ENCODE data around the gene GPRC5B. TPM values are rescaled to one million over a fixed set of nuclear protein-coding genes. Genes with fewer than 3 reads are reported as not detected.

The GPRC5B gene
- total and polyA plus RNA-seq, 2 experiments from 2014 or later, result 0.13 TPM; not detected in 1

GRCh38 chr16:19914877-19915276 is 30.2 kb upstream of the GPRC5B start:
- Histone ChIP-seq H4K20me1 (ENCODE audit: insufficient read depth) (no peaks in the 10 kb centered on the region), H3K9me3 (ENCODE audit: low read depth) (no peaks in the 10 kb centered on the region), H2AFZ (no peak overlapping the region), H3K36me3 (ENCODE audit: low read depth) (no peaks in the 10 kb centered on the region), H3K79me2 (ENCODE audit: insufficient read depth) (no peaks in the 10 kb centered on the region), H3K27ac (no peak overlapping the region), H3K9me2 (ENCODE audit: insufficient read depth) (no peaks in the 10 kb centered on the region), H3K4me1 (ENCODE audit: insufficient read depth) (no peaks in the 10 kb centered on the region), H3K4me3 (no peak overlapping the region), H3K9ac (no peak overlapping the region), H3K4me2 (ENCODE audit: unreplicated experiment) (no peak overlapping the region), H3K27me3 (replicated peaks; ENCODE audit: insufficient read depth) (no peaks in the 10 kb centered on the region), H3F3A (ENCODE audit: insufficient read depth) (peaks cover 10% of the 10 kb centered on the region)
- no peak for DNase-seq
- in situ Hi-C loops (cut with MboI), result no loop called here
- WGBS, 2 experiments (ENCODE audit: low coverage in 1 of 2, low lambda C conversion rate in 2 of 2, missing lambda C conversion rate in 2 of 2), result 62 to 66% methylated on average over 7 of the region's 7 CpGs
- no peak for TF ChIP-seq EZH2phosphoT487 (IDR thresholded peaks at IDR 0.05; ENCODE audit: insufficient read depth, low read depth)
- no peak for TF ChIP-seq EZH2 (IDR thresholded peaks at IDR 0.05; ENCODE audit: insufficient read depth, poor library complexity, severe bottlenecking)

GRCh38 chr16:19913340-19913645 is 28.6 kb upstream of the GPRC5B start:
- no peak for DNase-seq
- no peak for TF ChIP-seq EZH2 (IDR thresholded peaks at IDR 0.05; ENCODE audit: insufficient read depth, poor library complexity, severe bottlenecking)

GRCh38 chr16:19912455-19913339 is 28.0 kb upstream of the GPRC5B start:
- no peak overlapping the region for H2AFZ ChIP-seq
- WGBS, 2 experiments (ENCODE audit: low coverage in 1 of 2, low lambda C conversion rate in 2 of 2, missing lambda C conversion rate in 2 of 2), result 59 to 60% methylated on average over 22 of the region's 22 CpGs
- no peaks in the 10 kb centered on the region for H3K27me3 ChIP-seq (replicated peaks; ENCODE audit: insufficient read depth)
- H3F3A ChIP-seq (ENCODE audit: insufficient read depth), result peaks cover 10% of the 10 kb centered on the region
- no peaks in the 10 kb centered on the region for H4K20me1 ChIP-seq (ENCODE audit: insufficient read depth)
- H3K9me2 ChIP-seq (ENCODE audit: insufficient read depth), result no peaks in the 10 kb centered on the region
- no peaks in the 10 kb centered on the region for H3K36me3 ChIP-seq (ENCODE audit: low read depth)
- in situ Hi-C loops (cut with MboI), result no loop called here
- no peak overlapping the region for H3K9ac ChIP-seq
- H3K4me3 ChIP-seq, result no peak overlapping the region
- no peak overlapping the region for H3K27ac ChIP-seq
- H3K9me3 ChIP-seq (ENCODE audit: low read depth), result no peaks in the 10 kb centered on the region
- H3K79me2 ChIP-seq (ENCODE audit: insufficient read depth), result no peaks in the 10 kb centered on the region
- H3K4me2 ChIP-seq (ENCODE audit: unreplicated experiment), result no peak overlapping the region
- H3K4me1 ChIP-seq (ENCODE audit: insufficient read depth), result no peaks in the 10 kb centered on the region
- peak; percentile 90 for DNase-seq
- no peak for TF ChIP-seq EZH2 (IDR thresholded peaks at IDR 0.05; ENCODE audit: insufficient read depth, poor library complexity, severe bottlenecking)
- TF ChIP-seq EZH2phosphoT487 (IDR thresholded peaks at IDR 0.05; ENCODE audit: insufficient read depth, low read depth), result no peak

More at GRCh38 chr16:19913340-19913645, 28.6 kb upstream of the GPRC5B start:
- WGBS, 2 experiments (ENCODE audit: low coverage in 1 of 2, low lambda C conversion rate in 2 of 2, missing lambda C conversion rate in 2 of 2), result 4 to 6% methylated on average over 2 of the region's 2 CpGs
- H3K9ac ChIP-seq, result no peak overlapping the region
- H3K27ac ChIP-seq, result no peak overlapping the region
- H4K20me1 ChIP-seq (ENCODE audit: insufficient read depth), result no peaks in the 10 kb centered on the region
- in situ Hi-C loops (cut with MboI), result no loop called here
- H3F3A ChIP-seq (ENCODE audit: insufficient read depth), result peaks cover 10% of the 10 kb centered on the region
- H2AFZ ChIP-seq, result no peak overlapping the region
- H3K27me3 ChIP-seq (replicated peaks; ENCODE audit: insufficient read depth), result no peaks in the 10 kb centered on the region
- no peaks in the 10 kb centered on the region for H3K9me3 ChIP-seq (ENCODE audit: low read depth)
- H3K9me2 ChIP-seq (ENCODE audit: insufficient read depth), result no peaks in the 10 kb centered on the region
- no peaks in the 10 kb centered on the region for H3K4me1 ChIP-seq (ENCODE audit: insufficient read depth)
- no peaks in the 10 kb centered on the region for H3K36me3 ChIP-seq (ENCODE audit: low read depth)
- no peaks in the 10 kb centered on the region for H3K79me2 ChIP-seq (ENCODE audit: insufficient read depth)
- H3K4me3 ChIP-seq, result no peak overlapping the region
- H3K4me2 ChIP-seq (ENCODE audit: unreplicated experiment), result no peak overlapping the region

DNA sequence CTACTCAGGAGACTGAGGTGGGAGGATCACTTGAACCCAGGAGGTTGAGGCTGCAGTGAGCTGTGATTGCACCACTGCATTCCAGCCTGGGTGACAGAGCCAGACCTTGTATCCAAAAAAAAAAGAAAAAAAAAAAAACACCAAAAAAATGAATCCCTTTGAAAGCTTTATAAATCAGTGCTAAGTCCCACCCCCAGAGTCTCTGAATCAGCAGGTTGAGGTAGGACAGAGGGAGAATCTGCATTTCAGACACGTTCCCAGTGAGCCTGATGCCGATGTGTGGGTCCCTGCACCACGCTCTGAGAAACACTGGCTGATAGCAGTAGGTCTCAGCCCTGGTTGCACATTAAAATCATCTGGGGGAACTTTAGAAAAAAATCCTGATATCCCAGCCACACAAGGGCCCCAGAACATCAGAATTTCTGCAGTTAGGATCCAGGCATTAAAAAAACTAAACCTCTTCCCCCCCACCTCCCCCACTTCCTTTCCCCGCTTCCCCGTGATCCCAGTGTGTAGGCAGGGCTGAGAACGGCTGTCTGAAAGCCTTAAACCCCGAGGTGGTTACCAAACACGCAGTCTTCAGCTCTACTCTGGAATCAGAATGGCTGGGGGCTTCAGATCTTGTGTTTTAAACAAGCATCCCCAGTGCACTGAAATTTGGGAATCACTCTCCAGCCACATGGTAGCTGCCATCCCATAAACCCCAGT is 27.3 kb upstream of the GPRC5B start:
- Histone ChIP-seq H3K27me3 (replicated peaks; ENCODE audit: insufficient read depth) (no peaks in the 10 kb centered on the region), H3K36me3 (ENCODE audit: low read depth) (no peaks in the 10 kb centered on the region), H3K4me3 (no peak overlapping the region), H3F3A (ENCODE audit: insufficient read depth) (peaks cover 10% of the 10 kb centered on the region), H3K79me2 (ENCODE audit: insufficient read depth) (no peaks in the 10 kb centered on the region), H3K27ac (no peak overlapping the region), H3K4me2 (ENCODE audit: unreplicated experiment) (no peak overlapping the region), H4K20me1 (ENCODE audit: insufficient read depth) (no peaks in the 10 kb centered on the region), H3K9me3 (ENCODE audit: low read depth) (no peaks in the 10 kb centered on the region), H2AFZ (no peak overlapping the region), H3K9me2 (ENCODE audit: insufficient read depth) (no peaks in the 10 kb centered on the region), H3K9ac (no peak overlapping the region), H3K4me1 (ENCODE audit: insufficient read depth) (no peaks in the 10 kb centered on the region)
- TF ChIP-seq EZH2 (IDR thresholded peaks at IDR 0.05; ENCODE audit: insufficient read depth, poor library complexity, severe bottlenecking), result no peak
- no peak for TF ChIP-seq EZH2phosphoT487 (IDR thresholded peaks at IDR 0.05; ENCODE audit: insufficient read depth, low read depth)
- WGBS, 2 experiments (ENCODE audit: low coverage in 1 of 2, low lambda C conversion rate in 2 of 2, missing lambda C conversion rate in 2 of 2), result 39 to 43% methylated on average over 8 of the region's 8 CpGs
- in situ Hi-C loops (cut with MboI), result no loop called here
- no peak for DNase-seq
